Right lung (tissue), 5 donors: Measurements from ENCODE around the gene NEK4. TPM values are rescaled to one million over a fixed set of nuclear protein-coding genes. Genes with fewer than 3 reads are reported as not detected.
"Not testable (repeated sequence)": the region's sequence is repeated elsewhere in the genome, so short reads cannot be mapped to it uniquely, and the experiment has no call there.

Source experiments
- DNase-seq, 2 donors: peaks; one replicate each; pipeline ENCODE4 v3.0.0-alpha.2; 2013
- polyA plus RNA-seq, 5 donors: library from polyadenylated mRNA; unstranded; fragments of 120-200 nt; gene quantifications; one replicate each; pipeline versions ENCODE4 v1.2.1 to v1.2.3, GENCODE V29; 2013; ENCODE audit warnings: inconsistent platforms in 1 of 5, low replicate concordance in 1 of 5; ENCODE audit not compliant: insufficient read length in 5 of 5, insufficient read depth in 1 of 5

Gene NEK4
- polyA plus RNA-seq, 5 donors = 20.7 to 30.7 (median 27.2) TPM

DNA sequence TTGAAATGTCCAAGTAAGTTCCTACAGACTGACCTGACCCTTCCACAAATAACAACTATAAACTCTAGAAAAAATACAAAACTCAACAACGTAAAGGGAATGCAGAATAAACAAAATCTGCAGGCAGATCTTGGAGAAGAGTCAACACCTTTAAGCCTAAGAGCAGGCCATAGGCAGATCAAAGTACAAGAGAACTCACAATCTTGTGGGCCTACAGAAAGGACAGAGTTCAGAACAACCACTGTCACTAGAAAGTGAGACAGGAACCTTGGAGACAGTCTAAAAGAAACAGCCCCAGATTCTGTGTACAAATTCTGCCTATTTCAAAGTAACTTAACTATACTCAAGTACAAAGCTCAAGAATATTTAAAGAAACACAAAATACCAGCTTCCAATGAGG lies 31.0 kb downstream of the NEK4 start:
- no peak for DNase-seq

DNA sequence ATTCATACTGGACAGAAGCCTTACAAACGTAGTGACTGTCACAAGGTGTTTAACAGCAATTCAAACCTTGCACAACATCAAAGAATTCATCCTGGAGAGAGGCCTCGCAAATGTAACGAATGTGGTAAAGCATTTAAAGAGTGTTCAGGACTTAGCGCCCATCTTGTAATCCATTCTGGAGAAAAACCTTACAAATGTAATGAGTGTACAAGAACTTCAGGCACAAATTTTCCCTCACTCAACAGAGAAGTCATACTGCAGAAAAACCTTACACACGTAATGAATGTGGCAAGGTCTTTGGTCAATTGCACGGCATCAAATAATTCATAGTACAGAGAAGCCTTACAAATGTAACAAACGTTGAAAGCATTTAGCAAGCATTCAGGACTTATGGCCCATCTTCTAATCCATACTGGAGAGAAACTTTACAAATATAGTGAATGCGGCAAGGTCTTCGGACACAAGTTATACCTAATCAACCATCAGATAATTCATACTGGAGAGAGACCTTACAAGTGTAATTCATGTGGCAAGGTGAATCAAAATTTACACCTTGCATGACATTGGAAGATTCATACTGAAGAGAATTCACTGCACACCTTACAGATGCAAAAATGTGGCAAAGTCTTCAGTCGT lies 37.4 kb downstream of the NEK4 start:
- DNase-seq = no peak

DNA sequence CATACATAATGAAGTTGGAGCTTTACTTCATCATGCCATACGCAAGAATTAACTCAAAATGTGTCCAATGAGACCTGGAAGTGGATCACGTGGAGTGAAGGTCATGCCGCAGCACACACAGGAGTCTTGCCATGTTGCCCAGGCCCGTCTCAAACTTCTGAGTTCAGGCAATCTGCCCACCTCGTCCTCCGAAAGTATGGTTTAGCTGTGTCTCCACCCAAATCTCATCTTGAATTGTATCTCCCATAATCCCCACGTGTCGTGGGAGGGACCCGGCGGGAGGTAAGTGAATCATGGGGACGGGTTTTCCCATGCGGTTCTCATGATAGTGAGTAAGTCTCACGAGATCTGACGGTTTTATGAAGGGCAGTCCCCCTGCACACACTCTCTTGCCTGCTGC lies 39.1 kb downstream of the NEK4 start:
- no peak for DNase-seq

DNA sequence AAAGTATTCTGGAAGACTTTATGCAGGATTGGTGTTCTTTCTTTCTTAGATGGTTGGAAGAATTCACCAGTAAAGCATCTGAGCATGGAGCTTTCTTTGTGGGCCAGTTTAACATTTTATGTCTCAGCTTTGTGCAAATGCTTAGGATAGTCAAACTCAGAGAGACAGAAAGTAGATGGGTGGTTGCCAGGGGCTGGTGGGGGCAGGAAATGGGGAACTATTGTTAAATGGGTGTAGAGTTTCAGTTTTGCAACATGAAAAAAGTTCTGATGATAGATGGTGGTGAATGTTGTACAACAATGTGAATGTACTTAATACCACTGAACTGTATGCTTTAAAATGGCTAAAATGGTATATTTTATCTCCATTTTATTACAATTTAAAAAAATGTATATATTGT lies 40.1 kb downstream of the NEK4 start:
- no peak for DNase-seq

DNA sequence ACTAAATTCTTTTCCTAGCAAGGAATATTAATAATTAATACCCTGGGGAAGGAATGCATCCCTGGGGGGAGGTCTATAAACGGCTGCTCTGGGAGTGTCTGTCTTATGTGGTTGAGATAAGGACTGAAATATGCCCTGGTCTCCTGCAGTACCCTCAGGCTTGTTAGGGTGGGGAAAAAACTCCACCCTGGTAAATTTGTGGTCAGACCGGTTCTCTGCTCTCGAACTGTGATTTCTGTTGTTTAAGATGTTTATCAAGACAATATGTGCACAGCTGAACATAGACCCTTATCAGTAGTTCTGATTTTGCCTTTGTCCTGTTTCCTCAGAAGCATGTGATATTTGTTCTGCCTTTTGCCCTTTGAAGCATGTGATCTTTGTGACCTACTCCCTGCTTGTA lies 42.0 kb downstream of the NEK4 start:
- not testable (repeated sequence) for DNase-seq

DNA sequence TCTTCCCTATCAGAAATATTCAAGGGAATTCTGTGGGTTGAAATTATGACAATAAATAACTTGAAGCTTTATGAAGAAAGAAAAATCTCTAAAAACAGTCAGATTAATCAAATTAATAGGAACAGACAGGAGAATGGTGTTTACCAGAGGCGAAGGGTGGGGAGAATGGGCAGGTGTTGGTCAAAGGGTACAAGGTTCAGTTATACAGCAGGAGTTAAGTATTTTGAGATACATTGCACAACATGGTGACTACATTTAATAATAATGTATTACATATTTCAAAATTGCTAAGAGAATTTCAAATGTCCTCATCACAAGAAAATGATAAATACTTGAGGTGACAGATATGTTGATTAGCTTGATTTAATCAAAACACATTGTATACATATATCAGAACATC lies 46.2 kb downstream of the NEK4 start:
- no peak for DNase-seq

DNA sequence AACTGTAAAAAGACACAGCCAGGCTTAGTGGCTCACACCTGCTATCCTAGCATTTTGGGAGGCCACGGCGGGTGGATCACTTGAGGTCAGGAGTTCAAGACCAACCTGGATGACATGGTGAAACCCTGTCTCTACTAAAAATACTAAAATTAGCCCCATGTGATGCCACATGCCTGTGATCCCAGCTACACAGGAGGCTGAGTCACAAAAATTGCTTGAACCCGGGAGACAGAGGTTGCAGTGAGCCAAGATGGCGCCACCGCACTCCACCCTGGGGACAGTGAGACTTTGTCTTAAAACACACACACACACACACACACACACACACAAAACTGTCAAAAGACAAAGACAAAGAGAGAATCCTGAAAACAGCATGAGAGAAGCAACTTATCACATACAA lies 46.8 kb downstream of the NEK4 start:
- no peak for DNase-seq

DNA sequence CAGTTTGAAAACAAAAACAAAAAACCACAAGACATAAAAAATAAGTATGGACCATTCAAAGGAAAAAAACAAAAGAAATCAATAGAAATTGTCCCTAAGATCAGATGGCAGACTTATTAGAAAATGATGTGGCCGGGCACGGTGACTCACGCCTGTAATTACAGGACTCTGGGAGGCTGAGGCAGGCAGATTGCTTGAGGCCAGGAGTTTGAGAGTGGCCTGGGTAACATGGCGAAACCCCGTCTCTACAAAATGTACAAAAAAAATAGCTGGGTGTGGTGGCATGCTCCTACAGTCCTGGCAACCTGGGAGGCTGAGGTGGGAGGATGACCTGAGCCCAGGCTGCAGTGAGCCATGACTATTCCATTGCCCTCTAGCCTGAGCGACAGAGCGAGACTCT lies 48.2 kb downstream of the NEK4 start:
- no peak for DNase-seq

DNA sequence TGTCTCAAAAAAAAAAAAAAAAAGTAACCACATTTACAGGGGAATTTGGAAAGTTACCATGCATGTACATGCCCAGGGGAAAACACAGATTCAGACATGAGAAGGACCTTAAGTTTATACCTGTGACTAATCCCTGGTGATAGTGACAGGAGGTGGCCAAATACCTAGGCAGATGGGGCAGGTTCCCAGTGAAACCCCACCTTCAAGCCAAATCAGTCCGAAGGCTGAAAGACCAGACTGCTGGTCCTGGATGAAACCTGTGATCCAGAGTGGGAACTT lies 49.1 kb downstream of the NEK4 start:
- DNase-seq = no peak

DNA sequence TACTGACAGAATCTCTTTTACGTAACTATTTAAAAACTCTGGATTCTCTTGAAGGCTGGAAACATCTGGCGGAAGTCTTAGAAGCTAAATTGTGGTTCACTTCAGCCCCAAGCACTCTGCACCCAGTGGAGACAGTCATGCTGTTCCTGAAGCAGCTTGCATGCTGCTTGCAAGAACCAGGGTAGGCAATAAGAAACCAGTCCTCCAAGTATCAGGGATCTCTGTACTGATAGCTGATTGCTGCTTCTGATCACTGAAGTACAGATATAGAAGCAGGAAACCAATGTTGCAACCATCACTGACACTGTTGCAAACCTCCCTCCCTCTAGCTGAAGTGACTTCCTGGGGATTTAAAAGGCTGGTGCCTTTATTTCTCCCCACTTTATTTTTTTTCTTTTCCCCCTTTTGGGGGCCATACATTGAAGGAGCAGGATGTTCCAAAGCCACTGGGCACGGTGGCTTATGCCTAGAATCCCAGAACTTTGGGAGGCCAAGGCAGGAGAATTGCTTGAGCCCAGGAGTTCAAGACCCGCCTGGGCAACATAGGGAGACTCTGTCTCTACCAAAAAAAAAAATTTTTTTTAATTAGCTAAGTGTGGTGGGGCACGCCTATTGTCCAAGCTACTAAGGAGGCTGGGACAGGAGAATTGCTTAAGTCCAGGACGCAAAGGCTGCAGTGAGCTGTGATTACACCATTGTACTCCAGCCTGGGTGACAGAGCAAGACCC lies 49.6 kb downstream of the NEK4 start:
- DNase-seq = no peak

DNA sequence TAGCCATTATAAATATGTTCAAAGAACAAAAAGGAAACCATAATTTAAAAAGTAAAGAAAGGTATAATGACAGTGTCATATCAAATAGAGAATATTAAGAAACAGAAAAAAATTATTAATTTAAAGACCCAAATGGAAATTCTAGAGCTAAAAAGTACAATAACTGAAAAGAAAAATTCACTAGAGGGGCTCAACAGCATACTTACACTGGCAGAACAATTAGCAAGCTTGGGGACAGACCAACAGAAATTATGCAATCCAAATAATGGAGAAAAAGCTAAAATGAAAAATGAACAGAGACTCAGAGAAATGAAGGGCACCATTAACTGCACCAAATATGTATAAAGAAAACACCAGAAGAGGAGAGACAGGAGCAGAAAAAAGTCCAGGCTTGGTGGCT lies 51.1 kb downstream of the NEK4 start:
- no peak for DNase-seq

DNA sequence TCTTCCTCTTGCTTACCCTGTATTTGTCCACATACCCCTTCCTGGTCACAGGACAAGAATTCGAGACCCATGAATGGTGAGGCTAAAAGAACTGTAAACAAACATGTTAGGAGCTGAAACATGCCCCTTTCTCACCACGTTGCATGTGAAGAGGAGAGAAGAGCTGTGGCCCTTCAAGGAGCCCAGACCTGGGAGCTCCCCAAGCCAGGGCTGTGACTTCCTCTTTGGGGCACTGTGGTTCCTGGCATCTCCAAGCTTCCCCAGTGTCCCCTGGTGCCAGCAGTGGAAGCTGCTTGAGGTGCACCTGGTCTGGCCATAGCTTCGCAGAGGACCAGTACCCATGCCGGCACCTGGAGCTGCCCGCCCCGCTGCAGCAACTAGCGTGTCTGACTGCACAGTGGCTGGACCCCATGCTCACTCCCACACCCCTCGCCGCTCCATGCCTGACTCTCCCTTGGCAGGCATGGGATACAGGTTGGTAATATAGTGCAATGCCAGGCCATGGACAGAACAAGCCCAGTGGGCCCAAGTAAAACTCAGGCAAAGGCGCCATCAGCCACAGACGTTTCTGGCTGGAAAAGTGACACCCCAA lies 54.9 kb downstream of the NEK4 start:
- DNase-seq = no peak

DNA sequence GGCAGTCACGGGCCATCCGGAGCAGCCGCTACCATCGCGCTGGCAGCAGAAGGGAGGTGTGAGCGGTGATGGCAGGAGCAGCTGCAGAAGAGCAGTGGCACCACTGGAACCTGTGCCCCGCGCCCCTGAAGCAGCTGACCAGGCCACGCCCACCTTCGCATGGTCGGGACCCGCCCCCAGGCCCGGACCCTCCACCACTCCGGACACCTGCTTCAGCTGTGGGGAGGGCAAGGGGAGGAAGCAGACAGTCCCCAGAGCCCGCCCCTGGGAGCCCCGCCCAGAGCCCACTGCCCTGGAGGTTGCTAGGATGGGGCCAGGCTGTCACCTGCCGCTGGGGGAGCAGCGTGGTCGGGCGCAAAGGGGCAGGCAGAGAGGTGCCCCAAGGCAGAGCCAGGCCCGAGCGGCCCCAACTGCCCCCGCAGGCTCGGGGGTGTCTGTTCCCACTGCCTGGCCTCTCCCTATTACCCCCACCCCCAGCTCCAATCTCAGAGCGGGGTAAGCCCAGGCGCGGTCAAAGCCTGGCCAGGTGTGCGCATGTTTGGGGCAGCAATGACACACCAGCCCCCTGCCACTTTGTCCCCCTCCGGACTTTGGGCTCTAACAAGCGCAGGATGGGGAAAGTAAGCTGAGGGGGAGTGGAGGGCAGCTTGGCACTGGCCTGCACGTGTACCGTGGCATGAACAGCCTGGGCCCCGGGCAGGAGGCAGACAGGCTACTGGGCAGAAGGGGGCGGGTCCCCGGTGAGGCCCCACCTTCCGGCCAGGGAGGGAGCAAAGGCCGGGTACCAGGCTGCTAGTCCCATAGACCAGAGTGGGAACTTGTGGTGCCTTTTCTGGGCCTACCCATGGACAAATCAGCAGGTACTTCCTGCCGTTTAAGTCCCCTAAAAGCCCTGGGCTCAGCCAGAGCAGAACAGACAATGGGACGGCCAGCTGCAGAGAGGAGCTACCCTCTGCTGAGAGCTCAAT lies 56.1 kb downstream of the NEK4 start:
- DNase-seq = no peak

DNA sequence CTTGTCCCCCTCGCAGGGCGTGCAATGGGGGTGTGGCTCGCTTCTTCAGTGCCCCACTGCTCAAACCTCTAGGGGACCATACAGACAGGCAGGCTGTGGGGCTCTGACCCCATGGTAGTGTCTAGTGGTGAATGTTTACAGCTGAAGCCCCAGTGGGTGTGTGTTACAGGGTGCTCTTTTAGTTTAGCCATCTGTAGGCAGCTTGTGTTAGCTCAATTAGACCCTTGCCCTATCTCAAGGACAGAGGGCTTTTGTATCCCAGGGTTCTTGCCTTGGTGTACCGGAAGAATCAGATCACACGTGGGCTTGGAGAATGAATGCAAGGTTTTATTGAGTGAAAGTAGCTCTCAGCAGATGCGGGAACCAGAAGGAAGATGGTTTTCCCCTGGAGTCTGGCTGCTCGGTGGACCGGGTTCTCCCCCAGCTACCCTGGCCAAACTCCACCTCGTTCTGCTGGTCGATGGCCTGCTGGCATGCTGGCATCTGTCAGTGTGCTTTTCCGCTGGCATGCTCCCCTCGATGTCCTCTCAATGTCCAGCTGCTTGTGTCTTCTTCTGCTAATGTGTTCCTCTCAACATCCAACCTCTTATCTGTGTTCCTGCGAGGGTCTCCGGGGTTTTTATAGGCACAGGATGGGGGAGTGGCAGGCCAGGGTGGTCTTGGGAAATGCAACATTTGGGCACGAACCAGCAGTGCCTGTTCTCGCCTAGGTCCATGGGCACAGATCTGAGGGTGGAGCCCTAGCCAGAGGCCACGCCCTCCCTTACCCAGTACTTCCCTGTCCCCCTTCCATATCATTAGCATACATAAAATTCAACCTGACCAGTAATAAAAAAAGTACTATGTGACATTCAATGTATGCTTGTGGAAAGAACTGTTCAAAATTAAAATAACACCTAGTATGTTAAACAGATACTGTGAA lies 58.2 kb downstream of the NEK4 start:
- DNase-seq = no peak

DNA sequence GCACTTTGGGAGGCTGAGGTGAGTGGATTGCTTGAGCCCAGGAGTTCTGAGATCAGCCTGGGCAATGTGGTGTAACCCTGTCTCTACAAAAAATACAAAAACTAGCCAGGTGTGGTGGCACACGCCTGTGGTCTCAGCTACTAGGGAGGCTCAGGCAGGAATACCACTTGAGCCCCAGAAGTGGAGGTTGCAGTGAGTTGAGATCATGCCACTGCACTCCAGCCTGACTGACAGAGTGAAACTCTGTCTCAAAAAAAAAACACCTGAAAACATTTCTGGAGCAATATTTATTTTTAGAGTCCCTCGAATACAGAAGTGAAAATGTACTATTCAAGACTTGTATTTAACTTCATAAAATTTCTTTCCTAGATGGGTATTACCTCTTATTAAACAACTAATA lies 60.2 kb downstream of the NEK4 start:
- no peak for DNase-seq

DNA sequence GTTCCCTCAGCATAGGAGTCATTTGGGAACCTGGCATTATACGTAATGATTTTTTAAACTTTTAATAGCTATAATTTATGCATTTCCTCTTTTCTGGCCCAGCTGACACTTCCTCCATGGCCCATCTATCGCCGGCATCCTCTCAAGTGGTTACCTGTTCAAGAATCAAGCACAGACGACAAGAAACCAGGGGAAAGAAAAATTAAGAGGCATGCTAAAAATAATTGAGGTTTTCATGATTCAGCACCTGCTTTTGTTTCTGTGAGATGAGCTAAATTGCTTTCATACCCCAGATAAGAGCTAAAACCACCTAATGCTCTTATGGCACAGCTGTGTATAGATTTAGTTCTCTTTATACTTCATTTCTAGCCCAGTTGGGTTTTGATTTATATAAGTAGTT lies 63.2 kb downstream of the NEK4 start:
- no peak for DNase-seq

DNA sequence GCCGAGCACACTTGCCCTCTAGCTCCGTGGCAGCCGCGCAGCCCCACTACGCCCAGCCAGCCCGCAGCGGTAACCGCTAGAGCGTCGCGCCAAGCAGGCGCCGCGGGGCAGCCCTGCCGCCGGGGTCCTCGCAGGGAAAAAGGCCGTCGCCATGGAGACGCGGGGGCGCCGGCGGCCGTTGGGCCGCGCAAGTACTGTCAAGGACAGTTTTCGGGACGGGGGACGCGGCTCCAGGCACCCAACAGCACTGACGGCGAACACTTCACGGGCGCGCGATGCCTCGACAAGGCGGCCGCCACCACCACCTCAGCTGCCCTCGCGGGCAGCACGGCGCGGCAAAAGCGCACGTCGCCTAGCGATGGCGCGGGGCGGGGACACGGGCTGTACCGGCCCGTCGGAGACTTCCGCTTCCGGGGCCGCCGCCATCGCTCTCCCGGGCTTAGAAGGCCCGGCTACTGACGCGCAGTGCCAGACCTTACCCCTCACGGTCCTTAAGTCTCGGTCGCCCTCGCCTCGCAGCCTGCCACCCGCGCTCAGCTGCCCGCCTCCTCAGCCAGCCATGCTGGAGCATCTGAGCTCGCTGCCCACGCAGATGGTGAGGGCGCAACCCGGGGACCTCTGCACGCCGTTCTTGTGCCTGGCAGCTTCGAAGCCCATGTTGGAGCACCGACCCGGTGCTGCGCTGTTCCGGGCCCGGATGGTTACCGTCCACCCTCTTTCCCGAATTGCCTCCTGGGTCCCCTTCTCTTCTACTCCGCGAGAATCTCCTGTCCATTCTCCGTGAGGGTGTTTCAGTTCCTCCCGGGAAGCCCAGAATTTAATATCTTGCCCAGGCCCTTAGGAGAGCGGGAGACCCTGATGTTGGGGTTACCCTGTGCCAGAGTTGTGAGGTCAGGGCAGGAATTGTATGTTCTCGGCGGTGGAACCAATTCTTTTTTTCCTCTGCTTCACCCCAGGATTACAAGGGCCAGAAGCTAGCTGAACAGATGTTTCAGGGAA lies 64.8 kb downstream of the NEK4 start, which contains the start of the genes GLT8D1 and SPCS1:
GLT8D1 (minus strand) TSS at position 104 of the 999 bp plus-strand sequence. CDS start 5,331 bp downstream, outside the sequence.
SPCS1 (plus strand) TSS at position 419 of the 999 bp plus-strand sequence; CDS start at position 560, 141 bp downstream.
- DNase-seq = peak; percentile 92 to 97

DNA sequence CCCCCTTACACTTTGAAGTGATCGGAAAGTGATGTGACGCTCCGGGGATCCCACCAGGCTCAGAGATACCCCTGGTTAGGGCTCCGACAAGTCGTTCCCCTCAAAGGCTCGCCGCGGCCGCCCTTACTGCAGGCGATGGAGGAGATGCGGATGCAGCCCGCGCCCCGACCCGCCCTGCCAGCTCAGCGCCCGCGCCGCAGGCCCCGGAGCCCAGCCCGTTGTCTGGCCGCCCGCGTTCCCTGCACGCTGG lies 65.4 kb downstream of the NEK4 start:
- no peak for DNase-seq

DNA sequence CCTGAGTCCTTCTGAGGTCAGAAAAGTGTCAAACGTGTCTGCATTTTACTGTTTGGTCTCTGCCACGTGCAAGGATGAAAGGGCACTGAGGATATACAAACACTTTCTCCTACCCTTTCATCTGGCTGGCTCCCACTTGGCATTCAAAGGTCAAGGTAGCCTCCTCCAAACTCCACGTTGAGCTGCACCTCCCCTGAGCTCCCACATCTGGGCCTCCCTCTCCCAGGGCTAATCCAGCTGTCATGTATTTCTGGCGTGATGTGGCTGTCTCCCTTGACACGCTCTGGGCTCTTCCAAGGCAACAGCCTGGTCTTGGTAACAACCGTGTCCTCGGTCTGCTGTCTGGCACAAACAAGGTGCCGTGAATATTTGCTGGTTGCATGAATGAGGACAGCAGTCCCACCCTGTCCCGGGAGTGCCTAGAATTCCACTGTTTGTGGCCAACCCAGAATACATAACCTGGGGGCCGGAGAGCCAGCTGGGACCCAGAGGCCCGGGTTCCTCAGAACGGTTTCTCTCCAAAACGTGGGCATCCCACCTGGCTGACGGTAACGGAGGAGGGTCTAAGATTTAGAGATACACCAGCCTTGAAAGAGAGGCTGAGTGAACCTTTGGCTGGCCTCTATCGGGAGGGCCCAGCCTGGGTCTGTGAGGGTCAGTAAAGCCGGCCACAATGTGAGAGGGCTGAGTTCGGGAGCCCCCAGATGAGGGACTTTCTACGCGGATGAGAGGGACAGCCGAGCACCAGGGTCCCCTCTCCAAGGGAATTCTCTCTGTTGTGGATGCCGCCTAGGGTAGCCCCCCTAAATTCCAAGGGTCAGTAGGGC lies 65.9 kb downstream of the NEK4 start:
- peak in 1 of 2 donors; percentile 10 for DNase-seq
